Measurements from ENCODE around the gene SPTBN5. TPM values are rescaled to one million over a fixed set of nuclear protein-coding genes. Genes with fewer than 3 reads are reported as not detected.

Gene SPTBN5
- total RNA-seq, 3 donors from 2014 or later (not counting 1 experiment from before 2014, with no cell fraction given) = 4.1 to 6.0 (median 5.2) TPM

DNA sequence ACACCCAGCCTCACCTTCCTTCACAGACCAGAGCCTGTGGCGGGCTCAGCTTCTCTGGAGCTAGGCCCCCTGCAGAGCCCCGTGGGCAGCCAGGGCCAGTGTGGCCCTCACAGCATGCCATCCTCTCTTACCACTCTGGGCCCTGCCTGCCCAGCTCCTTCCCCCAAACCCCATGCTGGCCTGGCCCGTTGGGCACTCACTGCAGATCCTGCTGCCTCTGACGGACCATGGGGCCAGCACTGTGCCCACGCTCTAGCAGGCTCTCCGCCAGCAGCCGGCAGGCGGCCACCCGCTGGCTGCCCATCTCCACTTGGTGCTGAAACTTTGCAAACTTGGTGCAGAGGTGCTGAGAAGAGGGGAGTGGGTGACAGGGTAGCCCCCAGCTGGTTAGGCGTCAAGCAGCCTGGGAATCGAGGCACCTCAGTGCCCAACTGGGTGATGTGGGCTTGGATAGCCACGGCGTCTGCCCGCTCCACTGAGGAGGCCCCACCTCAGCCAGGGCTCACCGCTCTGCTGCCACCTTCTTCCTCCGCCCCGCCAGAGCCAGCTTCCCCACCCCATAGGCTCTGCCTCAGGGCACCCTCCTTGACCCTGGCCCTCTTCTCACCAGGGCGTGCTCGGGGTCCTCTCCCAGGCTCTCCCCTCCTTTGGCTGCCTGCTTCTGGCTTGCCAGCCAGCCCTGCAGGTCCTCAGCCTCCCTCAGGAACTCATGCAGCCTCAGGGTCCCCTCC is 22.5 kb downstream of the SPTBN5 start:
- H3K27me3 Mint-ChIP-seq (ENCODE audit: low read depth in 2 of 2) = no peaks in the 10 kb centered on the region
- intact Hi-C loops (cut with micrococcal nuclease) = no loop called here
- no peak overlapping the region for H3K4me3 Mint-ChIP-seq
- Histone ChIP-seq H3K4me3 (ENCODE audit: low read length) (no peak overlapping the region), H3K27me3 (ENCODE audit: control insufficient read depth, insufficient read depth, low read length) (no peaks in the 10 kb centered on the region), H3K36me3 (ENCODE audit: control insufficient read depth, insufficient read depth, low read length) (no peaks in the 10 kb centered on the region), H3K9me3 (ENCODE audit: control insufficient read depth, insufficient read depth, low read length) (no peaks in the 10 kb centered on the region), H3K27ac (ENCODE audit: low read length) (no peak overlapping the region), H3K4me1 (ENCODE audit: control insufficient read depth, insufficient read depth, low read length) (peaks cover 4% of the 10 kb centered on the region)
- ATAC-seq = no peak
- peaks cover 0 to 20% of the 10 kb centered on the region in 2 donors for H3K4me1 Mint-ChIP-seq
- 91% methylated on average over 19 of the region's 19 CpGs for WGBS (ENCODE audit: insufficient coverage)
- H3K27ac Mint-ChIP-seq = peak overlapping the region in 1 of 2 donors; percentile 62
- no peaks in the 10 kb centered on the region for H3K36me3 Mint-ChIP-seq
- no peak for DNase-seq
- TF ChIP-seq, protein P1, sequence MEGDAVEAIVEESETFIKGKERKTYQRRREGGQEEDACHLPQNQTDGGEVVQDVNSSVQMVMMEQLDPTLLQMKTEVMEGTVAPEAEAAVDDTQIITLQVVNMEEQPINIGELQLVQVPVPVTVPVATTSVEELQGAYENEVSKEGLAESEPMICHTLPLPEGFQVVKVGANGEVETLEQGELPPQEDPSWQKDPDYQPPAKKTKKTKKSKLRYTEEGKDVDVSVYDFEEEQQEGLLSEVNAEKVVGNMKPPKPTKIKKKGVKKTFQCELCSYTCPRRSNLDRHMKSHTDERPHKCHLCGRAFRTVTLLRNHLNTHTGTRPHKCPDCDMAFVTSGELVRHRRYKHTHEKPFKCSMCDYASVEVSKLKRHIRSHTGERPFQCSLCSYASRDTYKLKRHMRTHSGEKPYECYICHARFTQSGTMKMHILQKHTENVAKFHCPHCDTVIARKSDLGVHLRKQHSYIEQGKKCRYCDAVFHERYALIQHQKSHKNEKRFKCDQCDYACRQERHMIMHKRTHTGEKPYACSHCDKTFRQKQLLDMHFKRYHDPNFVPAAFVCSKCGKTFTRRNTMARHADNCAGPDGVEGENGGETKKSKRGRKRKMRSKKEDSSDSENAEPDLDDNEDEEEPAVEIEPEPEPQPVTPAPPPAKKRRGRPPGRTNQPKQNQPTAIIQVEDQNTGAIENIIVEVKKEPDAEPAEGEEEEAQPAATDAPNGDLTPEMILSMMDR (IDR thresholded peaks at IDR 0.05) = no peak
- no peaks in the 10 kb centered on the region for H3K9me3 Mint-ChIP-seq

DNA sequence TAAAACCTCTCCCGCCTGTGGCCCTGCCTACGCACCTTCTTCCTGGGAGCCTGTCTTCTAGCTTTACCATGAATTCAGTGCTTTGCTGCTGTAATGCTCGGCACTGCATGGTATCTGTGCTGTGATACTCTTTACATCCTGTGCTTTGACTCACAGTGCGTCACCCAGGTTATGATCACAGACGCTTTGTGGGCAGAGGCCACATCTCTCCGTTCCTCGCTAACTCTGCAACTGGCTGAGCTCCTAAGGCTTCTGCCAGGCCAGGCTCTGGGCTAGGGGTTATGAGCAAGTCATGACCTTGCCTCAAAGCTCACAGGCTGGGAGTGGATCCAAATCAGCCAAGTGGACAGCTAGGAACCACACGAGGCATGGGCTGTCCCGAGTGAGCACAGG is 23.2 kb downstream of the SPTBN5 start:
- Mint-ChIP-seq H3K4me3 (no peak overlapping the region), H3K36me3 (no peaks in the 10 kb centered on the region), H3K27ac (peak overlapping the region in 1 of 2 donors; percentile 62), H3K9me3 (no peaks in the 10 kb centered on the region), H3K4me1 (peaks cover 0 to 20% of the 10 kb centered on the region in 2 donors), H3K27me3 (ENCODE audit: low read depth in 2 of 2) (no peaks in the 10 kb centered on the region)
- Histone ChIP-seq H3K4me3 (ENCODE audit: low read length) (no peak overlapping the region), H3K4me1 (ENCODE audit: control insufficient read depth, insufficient read depth, low read length) (peaks cover 4% of the 10 kb centered on the region), H3K9me3 (ENCODE audit: control insufficient read depth, insufficient read depth, low read length) (no peaks in the 10 kb centered on the region), H3K27me3 (ENCODE audit: control insufficient read depth, insufficient read depth, low read length) (no peaks in the 10 kb centered on the region), H3K36me3 (ENCODE audit: control insufficient read depth, insufficient read depth, low read length) (no peaks in the 10 kb centered on the region), H3K27ac (ENCODE audit: low read length) (no peak overlapping the region)
- intact Hi-C loops (cut with micrococcal nuclease) = no loop called here
- TF ChIP-seq, protein P1 (IDR thresholded peaks at IDR 0.05) = no peak
- ATAC-seq = peak; percentile 37 to 78 (median 58)
- DNase-seq = peak in 1 of 2 donors; percentile 75
- 70% methylated on average over 9 of the region's 9 CpGs for WGBS (ENCODE audit: insufficient coverage)

DNA sequence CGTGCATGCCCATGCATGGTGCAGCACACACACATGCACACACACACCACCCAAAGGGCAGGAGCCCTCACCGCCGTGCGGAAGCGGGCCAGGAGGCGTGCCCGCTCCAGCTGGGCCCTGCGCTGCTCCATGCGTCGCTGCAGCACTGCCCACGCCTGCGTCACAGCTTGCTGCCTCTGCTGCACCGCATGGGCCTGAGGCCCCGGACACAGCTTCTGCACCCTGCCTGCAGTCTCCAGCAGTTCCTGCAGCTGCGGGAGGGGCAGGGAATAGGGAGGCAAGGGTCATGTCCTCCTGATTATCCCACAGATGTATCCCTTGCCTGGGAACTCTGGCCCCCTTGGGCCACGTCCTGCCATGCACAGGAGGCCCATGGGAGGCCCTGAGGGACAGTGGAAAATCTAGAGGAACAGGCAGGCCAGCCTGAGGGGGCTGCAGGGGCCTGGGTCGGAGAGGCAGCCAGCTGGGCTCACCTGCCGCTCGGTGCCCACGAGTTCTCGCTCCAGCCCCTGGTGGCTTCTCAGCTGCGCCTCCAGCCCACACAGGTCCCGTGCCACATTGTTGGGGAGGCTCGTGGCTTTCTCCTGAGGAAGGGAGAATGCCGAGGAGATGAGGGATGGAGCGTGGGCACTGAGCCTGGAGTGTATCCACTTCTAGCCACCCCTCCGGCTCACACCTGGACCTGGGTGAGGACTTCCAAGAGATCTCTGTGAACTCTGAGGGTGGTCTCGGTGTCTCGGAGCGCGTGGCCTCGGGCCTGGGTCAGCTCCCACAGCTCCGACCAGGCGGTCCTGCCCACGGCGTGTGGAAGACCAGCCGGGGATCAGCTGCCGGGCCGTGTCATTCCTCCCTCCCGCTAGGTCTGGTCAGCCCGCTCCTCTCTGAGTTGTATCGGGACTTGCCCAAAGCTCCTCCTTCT is 23.8 kb downstream of the SPTBN5 start:
- H3K27me3 Mint-ChIP-seq (ENCODE audit: low read depth in 2 of 2) = no peaks in the 10 kb centered on the region
- H3K27ac ChIP-seq (ENCODE audit: low read length) = no peak overlapping the region
- H3K4me3 Mint-ChIP-seq = no peak overlapping the region
- peaks cover 4% of the 10 kb centered on the region for H3K4me1 ChIP-seq (ENCODE audit: control insufficient read depth, insufficient read depth, low read length)
- no peaks in the 10 kb centered on the region for H3K9me3 Mint-ChIP-seq
- intact Hi-C loops (cut with micrococcal nuclease) = no loop called here
- no peaks in the 10 kb centered on the region for H3K36me3 Mint-ChIP-seq
- no peak overlapping the region for H3K4me3 ChIP-seq (ENCODE audit: low read length)
- no peaks in the 10 kb centered on the region for H3K36me3 ChIP-seq (ENCODE audit: control insufficient read depth, insufficient read depth, low read length)
- no peaks in the 10 kb centered on the region for H3K9me3 ChIP-seq (ENCODE audit: control insufficient read depth, insufficient read depth, low read length)
- 93% methylated on average over 42 of the region's 42 CpGs for WGBS (ENCODE audit: insufficient coverage)
- peak overlapping the region in 1 of 2 donors; percentile 62 for H3K27ac Mint-ChIP-seq
- H3K27me3 ChIP-seq (ENCODE audit: control insufficient read depth, insufficient read depth, low read length) = no peaks in the 10 kb centered on the region
- TF ChIP-seq, protein P1 (IDR thresholded peaks at IDR 0.05) = no peak
- ATAC-seq (no peak), DNase-seq (no peak)
- H3K4me1 Mint-ChIP-seq = peaks cover 0 to 20% of the 10 kb centered on the region in 2 donors
